Upper lobe of left lung (tissue), 4 donors: ENCODE results near the gene BSN.

Experiments used
- POLR2A ChIP-seq, 4 donors: fragments of 450-650 bp; IDR thresholded peaks; one replicate each; pipeline ENCODE4 v1.5.1; 2016 to 2017; ENCODE audit warnings: antibody characterized with exemption in 4 of 4, mild to moderate bottlenecking in 2 of 4
- TF ChIP-seq, protein P1 (sequence below), 6 experiments: fragments of 450-650 bp in 4 of 6; fragments of 200-600 bp in 2 of 6; sonication (generic) in 2 of 6; IDR thresholded peaks; one replicate each; pipeline ENCODE4 v1.5.1; 2016 to 2019; ENCODE audit warnings: antibody characterized with exemption in 6 of 6

DNA sequence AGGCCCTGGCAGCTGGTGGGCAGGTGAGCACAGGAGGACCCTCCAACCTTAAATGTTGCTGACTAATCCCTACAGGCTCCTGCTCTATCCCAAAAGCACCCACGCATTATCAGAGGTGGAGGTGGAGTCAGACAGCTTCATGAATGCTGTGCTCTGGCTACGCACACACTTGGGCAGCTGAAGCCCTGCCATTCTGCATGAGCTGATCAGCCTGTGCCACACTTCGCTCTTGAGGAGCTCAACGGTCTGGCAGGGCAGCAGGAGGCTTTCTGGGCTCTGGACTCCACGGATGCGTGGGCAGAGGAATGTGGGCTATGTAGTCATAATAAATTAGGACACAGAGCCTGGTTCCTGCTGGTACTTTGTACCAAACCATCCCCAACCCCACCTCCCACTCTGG, 128.9 kb downstream of the BSN start:
- TF ChIP-seq, protein P1, sequence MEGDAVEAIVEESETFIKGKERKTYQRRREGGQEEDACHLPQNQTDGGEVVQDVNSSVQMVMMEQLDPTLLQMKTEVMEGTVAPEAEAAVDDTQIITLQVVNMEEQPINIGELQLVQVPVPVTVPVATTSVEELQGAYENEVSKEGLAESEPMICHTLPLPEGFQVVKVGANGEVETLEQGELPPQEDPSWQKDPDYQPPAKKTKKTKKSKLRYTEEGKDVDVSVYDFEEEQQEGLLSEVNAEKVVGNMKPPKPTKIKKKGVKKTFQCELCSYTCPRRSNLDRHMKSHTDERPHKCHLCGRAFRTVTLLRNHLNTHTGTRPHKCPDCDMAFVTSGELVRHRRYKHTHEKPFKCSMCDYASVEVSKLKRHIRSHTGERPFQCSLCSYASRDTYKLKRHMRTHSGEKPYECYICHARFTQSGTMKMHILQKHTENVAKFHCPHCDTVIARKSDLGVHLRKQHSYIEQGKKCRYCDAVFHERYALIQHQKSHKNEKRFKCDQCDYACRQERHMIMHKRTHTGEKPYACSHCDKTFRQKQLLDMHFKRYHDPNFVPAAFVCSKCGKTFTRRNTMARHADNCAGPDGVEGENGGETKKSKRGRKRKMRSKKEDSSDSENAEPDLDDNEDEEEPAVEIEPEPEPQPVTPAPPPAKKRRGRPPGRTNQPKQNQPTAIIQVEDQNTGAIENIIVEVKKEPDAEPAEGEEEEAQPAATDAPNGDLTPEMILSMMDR (IDR thresholded peaks at IDR 0.05) = no peak
- TF ChIP-seq POLR2A (IDR thresholded peaks at IDR 0.05) = no peak
